GM23338 (cell line): ENCODE results near the gene CNTNAP5.

Experiments
- CREB1 ChIP-seq: fragments of 250-450 bp; sonication (Bioruptor Pico); IDR thresholded peaks from 2 replicates; pipeline ENCODE4 v1.5.0; 2020; ENCODE audit warnings: low read depth, mild to moderate bottlenecking, moderate library complexity
- CTCF ChIP-seq, 2 experiments: fragments of 200-600 bp in 1 of 2; sonication (generic) in 1 of 2; conservative IDR thresholded peaks; 2 replicates each; pipeline versions ENCODE4 v1.5.1 to v1.6.1; 2016 to 2017; ENCODE audit warnings: antibody characterized with exemption in 2 of 2, low read depth in 2 of 2, mild to moderate bottlenecking in 2 of 2, moderate library complexity in 1 of 2
- ETS1 ChIP-seq: IDR thresholded peaks from 2 replicates; pipeline ENCODE4 v1.6.1; 2016; ENCODE audit warnings: antibody characterized with exemption
- EZH2 ChIP-seq: fragments of 200-600 bp; sonication (generic); IDR thresholded peaks from one replicate; pipeline ENCODE4 v1.8.0; 2017; ENCODE audit warnings: antibody characterized with exemption, mild to moderate bottlenecking, low read depth; ENCODE audit not compliant: unreplicated experiment
- EZH2phosphoT487 ChIP-seq: fragments of 200-600 bp; sonication (generic); IDR thresholded peaks from one replicate; pipeline ENCODE4 v1.8.1; 2018; ENCODE audit warnings: antibody characterized with exemption; ENCODE audit not compliant: unreplicated experiment
- POLR2AphosphoS5 ChIP-seq: IDR thresholded peaks from 2 replicates; pipeline ENCODE4 v1.6.1; 2016; ENCODE audit warnings: antibody characterized with exemption, low read depth
- REST ChIP-seq: IDR thresholded peaks from one replicate; pipeline ENCODE4 v1.6.1; 2018; ENCODE audit warnings: antibody characterized with exemption; ENCODE audit not compliant: unreplicated experiment
- STAT1 ChIP-seq: IDR thresholded peaks from one replicate; pipeline ENCODE4 v1.6.1; 2016; ENCODE audit warnings: antibody characterized with exemption; ENCODE audit not compliant: unreplicated experiment
- ZNF462 ChIP-seq: fragments of 250-450 bp; sonication (Bioruptor Pico); IDR thresholded peaks from 2 replicates; pipeline ENCODE4 v1.5.0; 2020; ENCODE audit warnings: mild to moderate bottlenecking, moderate library complexity

- TF ChIP-seq CREB1 (CRISPR knock-in tag) = no peak
- no peak for TF ChIP-seq CTCF (conservative IDR thresholded peaks at IDR 0.05; ENCODE audit: low read depth in 2 of 2)
- no peak for TF ChIP-seq REST
- TF ChIP-seq POLR2AphosphoS5 = no peak
- no peak for TF ChIP-seq EZH2
- TF ChIP-seq ETS1 = no peak
- TF ChIP-seq EZH2phosphoT487 = no peak
- TF ChIP-seq ZNF462 (CRISPR knock-in tag) = no peak
- no peak for TF ChIP-seq STAT1
Observed at GRCh38 chr2:123999681-124000080, 25.4 kb upstream of the CNTNAP5 start.
